Testis (tissue), 3 donors: Measurements from ENCODE around the gene ATP10B. TPM values are rescaled to one million over a fixed set of nuclear protein-coding genes. Genes with fewer than 3 reads are reported as not detected.
"Not testable (repeated sequence)": the region's sequence is repeated elsewhere in the genome, so short reads cannot be mapped to it uniquely, and the experiment has no call there.

Experiments used
- DNase-seq: peaks from one replicate; pipeline ENCODE4 v3.0.0-alpha.2; 2019
- H3K27ac ChIP-seq, 2 donors: fragments of 200-600 bp; sonication (generic); one replicate each; pipeline ENCODE4 v1.5.1; 2019
- H3K27me3 ChIP-seq: fragments of 200-600 bp; sonication (generic); one replicate; pipeline ENCODE4 v1.5.1; 2019
- H3K36me3 ChIP-seq: fragments of 200-600 bp; sonication (generic); one replicate; pipeline ENCODE4 v1.5.1; 2017; ENCODE audit warnings: low read depth; ENCODE audit errors: missing control alignments
- H3K4me1 ChIP-seq: fragments of 200-600 bp; sonication (generic); one replicate; pipeline ENCODE4 v1.5.1; 2019
- H3K4me3 ChIP-seq, 2 donors: fragments of 200-600 bp; sonication (generic); one replicate each; pipeline ENCODE4 v1.5.1; 2017 to 2019
- H3K9me3 ChIP-seq: fragments of 200-600 bp; sonication (generic); one replicate; pipeline ENCODE4 v1.5.1; 2017
- CTCF ChIP-seq, 3 experiments: fragments of 450-650 bp in 2 of 3; fragments of 200-600 bp in 1 of 3; sonication (generic) in 1 of 3; IDR thresholded peaks; one replicate each; pipeline ENCODE4 v1.5.1; 2016 to 2019; ENCODE audit warnings: antibody characterized with exemption in 3 of 3, mild to moderate bottlenecking in 2 of 3, moderate library complexity in 1 of 3
- POLR2A ChIP-seq: fragments of 450-650 bp; IDR thresholded peaks from one replicate; pipeline ENCODE4 v1.6.1; 2017; ENCODE audit warnings: antibody characterized with exemption, mild to moderate bottlenecking, moderate library complexity
- WGBS, 2 donors: methylation state at CpG; one replicate each; pipeline ENCODE4 v1.1.5; 2018; 5-methylcytosine and 5-hydroxymethylcytosine counted together
- intact Hi-C: fragments of 100-400 bp; cut with DNase I; formaldehyde crosslinking; loops from one replicate; pipeline ENCODE4 v1.15.1; 2023; ENCODE audit warnings: low total_unique reads
- polyA plus RNA-seq: library from polyadenylated mRNA; stranded (reverse); fragments of 350-450 nt; fragmentation: Illumina TruSeq; extraction: RNeasy Lipid Tissue Mini Kit (QIAGEN cat#74804); gene quantifications from one replicate; pipeline ENCODE4 v1.2.3, GENCODE V29; 2014; ENCODE audit warnings: low read depth, low replicate concordance; ENCODE audit not compliant: insufficient read depth
- total RNA-seq, 2 donors: library from RNA; depleted of rRNA; stranded (reverse); fragments of >200 nt; gene quantifications; one replicate each; pipeline ENCODE4 v1.2.3, GENCODE V29; 2016

ATP10B gene
- total and polyA plus RNA-seq, 3 donors from 2014 or later, result 0.63 to 2.0 (median 1.9) TPM

DNA sequence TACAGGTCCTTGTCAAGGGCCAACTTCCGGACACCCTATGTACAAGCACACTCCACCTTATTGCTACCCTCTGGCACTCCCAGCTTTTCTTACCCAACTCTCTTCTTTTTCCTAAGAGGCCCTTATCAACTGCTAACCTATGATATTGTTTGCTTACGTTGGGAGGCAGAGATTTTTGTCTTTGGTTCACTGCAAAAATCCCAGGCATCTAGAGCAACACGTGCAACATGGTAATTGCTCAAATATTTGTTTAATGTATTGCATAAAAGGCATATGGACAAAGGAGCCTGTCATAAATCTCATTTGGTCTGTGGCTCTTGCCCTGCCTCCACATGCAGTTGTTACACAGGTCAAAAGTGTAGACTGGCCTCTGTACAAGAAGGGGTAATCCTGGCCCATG is 35.8 kb upstream of the ATP10B start:
- H3K27ac ChIP-seq, result no peak overlapping the region
- TF ChIP-seq POLR2A, result no peak
- TF ChIP-seq CTCF (IDR thresholded peaks at IDR 0.05), result no peak
- no peaks in the 10 kb centered on the region for H3K4me1 ChIP-seq
- H3K4me3 ChIP-seq, result no peak overlapping the region
- H3K27me3 ChIP-seq, result no peaks in the 10 kb centered on the region
- no peaks in the 10 kb centered on the region for H3K9me3 ChIP-seq
- H3K36me3 ChIP-seq, result no peaks in the 10 kb centered on the region
- intact Hi-C loops, result no loop called here
- DNase-seq, result no peak
- 74 to 86% methylated on average over 3 of the region's 3 CpGs for WGBS, 2 donors

DNA sequence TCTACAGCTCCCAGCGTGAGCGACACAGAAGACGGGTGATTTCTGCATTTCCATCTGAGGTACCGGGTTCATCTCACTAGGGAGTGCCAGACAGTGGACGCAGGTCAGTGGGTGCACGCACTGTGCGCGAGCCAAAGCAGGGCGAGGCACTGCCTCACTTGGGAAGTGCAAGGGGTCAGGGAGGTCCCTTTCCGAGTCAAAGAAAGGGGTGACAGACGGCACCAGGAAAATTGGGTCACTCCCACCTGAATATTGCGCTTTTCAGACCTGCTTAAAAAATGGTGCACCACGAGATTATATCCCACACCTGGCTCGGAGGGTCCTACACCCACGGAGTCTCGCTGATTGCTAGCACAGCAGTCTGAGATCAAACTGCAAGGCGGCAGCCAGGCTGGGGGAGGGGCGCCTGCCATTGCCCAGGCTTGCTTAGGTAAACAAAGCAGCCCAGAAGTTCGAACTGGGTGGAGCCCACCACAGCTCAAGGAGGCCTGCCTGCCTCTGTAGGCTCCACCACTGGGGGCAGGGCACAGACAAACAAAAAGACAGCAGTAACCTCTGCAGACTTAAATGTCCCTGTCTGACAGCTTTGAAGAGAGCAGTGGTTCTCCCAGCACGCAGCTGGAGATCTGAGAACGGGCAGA is 21.7 kb upstream of the ATP10B start:
- H3K4me3 ChIP-seq, H3K36me3 ChIP-seq, DNase-seq, H3K4me1 ChIP-seq, H3K27me3 ChIP-seq, H3K9me3 ChIP-seq, H3K27ac ChIP-seq, intact Hi-C loops: not testable (repeated sequence)
- 44 to 56% methylated on average over 8 to 19 of the region's 21 CpGs for WGBS, 2 donors

DNA sequence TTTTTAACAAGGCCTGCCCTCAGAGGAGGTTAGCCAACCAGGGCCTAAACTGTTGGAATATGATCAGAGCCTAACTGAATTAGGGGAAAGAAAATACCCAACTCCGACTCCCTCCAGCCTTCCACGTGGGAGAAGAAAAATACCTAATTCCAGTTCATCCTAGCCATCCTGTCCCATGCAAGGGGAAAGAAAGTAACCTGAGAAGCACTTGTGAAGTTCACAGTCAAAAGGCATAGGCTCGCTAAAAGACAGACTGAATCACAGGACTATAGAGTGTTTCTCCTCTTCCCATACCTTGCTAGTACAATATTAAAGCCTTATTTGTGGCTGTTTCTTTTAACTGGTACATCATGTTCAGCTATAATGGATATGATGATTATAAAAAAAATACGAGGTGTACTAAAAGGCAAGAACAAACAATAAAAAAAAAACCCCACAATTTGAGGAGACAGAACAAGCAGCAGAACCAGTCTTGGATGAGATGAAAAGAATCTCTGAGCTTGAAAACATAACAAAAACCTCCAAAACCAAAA is 18.0 kb upstream of the ATP10B start:
- H3K27ac ChIP-seq, result no peak overlapping the region

GRCh38 chr5:160867976-160868375 is 16.0 kb upstream of the ATP10B start:
- intact Hi-C loops, result no loop called here
- H3K36me3 ChIP-seq, result no peaks in the 10 kb centered on the region
- H3K4me3 ChIP-seq, result no peak overlapping the region
- no peaks in the 10 kb centered on the region for H3K27me3 ChIP-seq
- H3K27ac ChIP-seq, result no peak overlapping the region
- no peak for DNase-seq
- H3K4me1 ChIP-seq, result no peaks in the 10 kb centered on the region
- WGBS, 2 donors, result 89% methylated on average over 6 of the region's 6 CpGs
- TF ChIP-seq CTCF (IDR thresholded peaks at IDR 0.05) (no peak), POLR2A (no peak)
- no peaks in the 10 kb centered on the region for H3K9me3 ChIP-seq

More for the DNA sequence above, 18.0 kb upstream of the ATP10B start:
- H3K27me3 ChIP-seq, result no peaks in the 10 kb centered on the region
- no peak for TF ChIP-seq POLR2A
- no peak for TF ChIP-seq CTCF (IDR thresholded peaks at IDR 0.05)
- no peaks in the 10 kb centered on the region for H3K4me1 ChIP-seq
- WGBS, 2 donors, result 45 to 52% methylated on average over 4 of the region's 4 CpGs
- intact Hi-C loops, result no loop called here
- H3K36me3 ChIP-seq, result no peaks in the 10 kb centered on the region
- H3K9me3 ChIP-seq, result no peaks in the 10 kb centered on the region
- H3K4me3 ChIP-seq, result no peak overlapping the region
- no peak for DNase-seq

GRCh38 chr5:160851451-160851850 is 560 bp downstream of the ATP10B start:
- Histone ChIP-seq H3K27ac (no peak overlapping the region), H3K36me3 (no peaks in the 10 kb centered on the region), H3K4me1 (no peaks in the 10 kb centered on the region), H3K9me3 (no peaks in the 10 kb centered on the region), H3K27me3 (no peaks in the 10 kb centered on the region), H3K4me3 (no peak overlapping the region)
- WGBS, 2 donors, result 91 to 95% methylated on average over 2 of the region's 2 CpGs
- intact Hi-C loops, result no loop called here
- DNase-seq, result no peak
- TF ChIP-seq CTCF (IDR thresholded peaks at IDR 0.05) (no peak), POLR2A (no peak)
